Breast epithelium (tissue), 4 donors: ENCODE results near the gene GLMN. TPM values are rescaled to one million over a fixed set of nuclear protein-coding genes. Genes with fewer than 3 reads are reported as not detected.

Experiments
- DNase-seq, 2 donors: peaks; one replicate each; pipeline ENCODE4 v3.0.0-alpha.2; 2019; ENCODE audit warnings: low spot score in 2 of 2
- H3K27ac ChIP-seq, 2 donors: fragments of 200-600 bp; sonication (generic) in 1 of 2; one replicate each; pipeline ENCODE4 v1.5.1; 2016 to 2019; ENCODE audit warnings: mild to moderate bottlenecking in 1 of 2
- H3K27me3 ChIP-seq, 2 donors: fragments of 200-600 bp; sonication (generic) in 1 of 2; one replicate each; pipeline versions ENCODE4 v1.5.1 to v1.6.0; 2017 to 2019; ENCODE audit warnings: control low read depth in 1 of 2, mild to moderate bottlenecking in 1 of 2
- H3K36me3 ChIP-seq: fragments of 200-600 bp; one replicate; pipeline ENCODE4 v1.5.1; 2019
- H3K4me1 ChIP-seq, 2 donors: fragments of 200-600 bp; sonication (generic); one replicate each; pipeline ENCODE4 v1.5.1; 2016 to 2019; ENCODE audit warnings: control low read depth in 1 of 2
- H3K4me3 ChIP-seq, 3 donors: fragments of 200-600 bp; sonication (generic); 1 replicate in 2 of 3; 2 replicates in 1 of 3; pipeline ENCODE4 v1.5.1; 2016 to 2019; ENCODE audit warnings: mild to moderate bottlenecking in 3 of 3, moderate library complexity in 2 of 3
- H3K9me3 ChIP-seq, 2 donors: fragments of 200-600 bp; sonication (generic) in 1 of 2; one replicate each; pipeline ENCODE4 v1.5.1; 2016 to 2019; ENCODE audit warnings: control low read depth in 1 of 2
- CTCF ChIP-seq, 3 donors: fragments of 450-650 bp; IDR thresholded peaks; one replicate each; pipeline ENCODE4 v1.5.1; 2016 to 2017; ENCODE audit warnings: antibody characterized with exemption in 3 of 3, mild to moderate bottlenecking in 3 of 3, moderate library complexity in 3 of 3
- POLR2A ChIP-seq: fragments of 450-650 bp; IDR thresholded peaks from one replicate; pipeline ENCODE4 v1.6.1; 2016; ENCODE audit warnings: antibody characterized with exemption, mild to moderate bottlenecking, moderate library complexity
- POLR2AphosphoS5 ChIP-seq, 3 donors: sonication (generic); formaldehyde crosslinking; IDR thresholded peaks; one replicate each; pipeline ENCODE4 v1.6.1; 2017; ENCODE audit warnings: antibody characterized with exemption in 3 of 3
- intact Hi-C: fragments of 100-400 bp; cut with DNase I; formaldehyde crosslinking; loops from one replicate; pipeline ENCODE4 v1.15.1; 2023; ENCODE audit warnings: low total_unique reads
- total RNA-seq, 3 donors: library from RNA; depleted of rRNA; stranded (reverse); fragments of >200 nt; gene quantifications; one replicate each; pipeline ENCODE4 v1.1.0, GENCODE V29; 2016

Gene GLMN
- total RNA-seq, 3 donors from 2014 or later = 8.8 to 17.0 (median 10.8) TPM

GRCh38 chr1:92218559-92218958 is 80.2 kb downstream of the GLMN start:
- Histone ChIP-seq H3K4me1 (no peaks in the 10 kb centered on the region), H3K4me3 (no peak overlapping the region), H3K27ac (no peak overlapping the region), H3K9me3 (no peaks in the 10 kb centered on the region), H3K36me3 (no peaks in the 10 kb centered on the region), H3K27me3 (no peaks in the 10 kb centered on the region)
- no peak for DNase-seq
- TF ChIP-seq POLR2A (no peak), CTCF (IDR thresholded peaks at IDR 0.05) (no peak), POLR2AphosphoS5 (IDR thresholded peaks at IDR 0.05) (no peak)
- intact Hi-C loops = no loop called here

- no peaks in the 10 kb centered on the region for H3K9me3 ChIP-seq
- DNase-seq = no peak
- no peaks in the 10 kb centered on the region for H3K36me3 ChIP-seq
- H3K27ac ChIP-seq = no peak within 1 kb of the TSS
- H3K4me3 ChIP-seq = no peak within 1 kb of the TSS
- no peak for TF ChIP-seq POLR2A
- no peak for TF ChIP-seq POLR2AphosphoS5 (IDR thresholded peaks at IDR 0.05)
- no peak for TF ChIP-seq CTCF (IDR thresholded peaks at IDR 0.05)
- intact Hi-C loops = no loop called here
- no peaks in the 10 kb centered on the region for H3K27me3 ChIP-seq
- H3K4me1 ChIP-seq = no peaks in the 10 kb centered on the region
These were observed 81.1 kb downstream of the GLMN start, which contains the start of gene C1orf146 for GRCh38 chr1:92217721-92218120. C1orf146 (plus strand) TSS chr1:92217915; CDS start chr1:92231421, 13,506 bp downstream.

- no peaks in the 10 kb centered on the region for H3K4me1 ChIP-seq
- peaks cover 0 to 5% of the 10 kb centered on the region in 2 donors for H3K9me3 ChIP-seq
- no peak overlapping the region for H3K4me3 ChIP-seq
- H3K27me3 ChIP-seq = no peaks in the 10 kb centered on the region
- intact Hi-C loops = no loop called here
- TF ChIP-seq CTCF (IDR thresholded peaks at IDR 0.05) (no peak), POLR2A (no peak), POLR2AphosphoS5 (IDR thresholded peaks at IDR 0.05) (no peak)
- H3K27ac ChIP-seq = no peak overlapping the region
- no peaks in the 10 kb centered on the region for H3K36me3 ChIP-seq
- no peak for DNase-seq
These were observed 87.6 kb downstream of the GLMN start for GRCh38 chr1:92211166-92211565.

- Histone ChIP-seq H3K4me3 (no peak overlapping the region), H3K27ac (no peak overlapping the region), H3K4me1 (no peaks in the 10 kb centered on the region), H3K36me3 (no peaks in the 10 kb centered on the region), H3K27me3 (no peaks in the 10 kb centered on the region), H3K9me3 (peaks cover 0 to 10% of the 10 kb centered on the region in 2 donors)
- no peak for DNase-seq
- intact Hi-C loops = no loop called here
- TF ChIP-seq CTCF (IDR thresholded peaks at IDR 0.05) (no peak), POLR2A (no peak), POLR2AphosphoS5 (IDR thresholded peaks at IDR 0.05) (no peak)
These were observed 88.1 kb downstream of the GLMN start for GRCh38 chr1:92210701-92211100.

GRCh38 chr1:92203105-92203504 is 95.7 kb downstream of the GLMN start:
- no peak for DNase-seq
- H3K9me3 ChIP-seq = peaks cover 0 to 10% of the 10 kb centered on the region in 2 donors
- no peaks in the 10 kb centered on the region for H3K27me3 ChIP-seq
- H3K4me1 ChIP-seq = no peaks in the 10 kb centered on the region
- H3K4me3 ChIP-seq = no peak overlapping the region
- TF ChIP-seq POLR2A = no peak
- TF ChIP-seq POLR2AphosphoS5 (IDR thresholded peaks at IDR 0.05) = no peak
- TF ChIP-seq CTCF (IDR thresholded peaks at IDR 0.05) = no peak
- no peaks in the 10 kb centered on the region for H3K36me3 ChIP-seq
- no peak overlapping the region for H3K27ac ChIP-seq
- intact Hi-C loops = no loop called here
